PC-9 (cell line): ENCODE results near the gene SUSD5. TPM values are rescaled to one million over a fixed set of nuclear protein-coding genes. Genes with fewer than 3 reads are reported as not detected.
"Not testable (repeated sequence)": the region's sequence is repeated elsewhere in the genome, so short reads cannot be mapped to it uniquely, and the experiment has no call there.

Experiments used
- BruUV-seq: library from RNA; stranded (reverse); fragments of 400-500 nt; replicated peaks from 2 replicates; lab custom pipeline; 2021; lab: Mats Ljungman, UMichigan
- CTCF ChIA-PET: fragments of 300-600 bp; sonication (Branson Sonifier 250); formaldehyde crosslinking; loops from one replicate; lab custom pipeline; 2022; ENCODE audit warnings: antibody characterized with exemption; lab: Charles Lee
- POLR2A ChIA-PET: fragments of 300-600 bp; sonication (Branson Sonifier 250); formaldehyde crosslinking; loops from one replicate; lab custom pipeline; 2022; ENCODE audit warnings: antibody characterized with exemption; ENCODE audit not compliant: unreplicated experiment; lab: Charles Lee
- DNase-seq, 2 experiments: peaks; one replicate each; pipeline versions ENCODE4 v3.0.0 to v3.0.0-alpha.2; 2015 to 2022; ENCODE audit warnings: mixed read lengths in 1 of 2
- H2AFZ ChIP-seq: fragments of 200-600 bp; sonication (generic); 2 replicates; pipeline ENCODE4 v1.8.1; 2017; ENCODE audit warnings: antibody characterized with exemption
- H3F3A ChIP-seq: fragments of 200-600 bp; sonication (generic); 2 replicates; pipeline ENCODE4 v1.8.1; 2017; ENCODE audit warnings: antibody characterized with exemption, mild to moderate bottlenecking, low read depth; ENCODE audit not compliant: insufficient read depth
- H3K27ac ChIP-seq: fragments of 200-600 bp; sonication (generic); 2 replicates; pipeline ENCODE4 v1.6.1; 2016; ENCODE audit warnings: mixed run types
- H3K27me3 ChIP-seq: fragments of 200-600 bp; sonication (generic); 2 replicates; pipeline ENCODE4 v1.6.1; 2016; ENCODE audit warnings: low read depth, mixed run types; ENCODE audit not compliant: insufficient read depth
- H3K36me3 ChIP-seq: fragments of 200-600 bp; sonication (generic); 2 replicates; pipeline ENCODE4 v1.6.1; 2016; ENCODE audit warnings: low read depth, mixed run types
- H3K4me1 ChIP-seq: fragments of 200-600 bp; sonication (generic); replicated peaks from 2 replicates; pipeline ENCODE4 v1.6.1; 2016; ENCODE audit warnings: mixed run types; ENCODE audit not compliant: insufficient read depth
- H3K4me2 ChIP-seq: fragments of 200-600 bp; sonication (generic); 2 replicates; pipeline ENCODE4 v1.6.1; 2017; ENCODE audit warnings: mixed run types
- H3K4me3 ChIP-seq: fragments of 200-600 bp; sonication (generic); 2 replicates; pipeline ENCODE4 v1.6.1; 2016; ENCODE audit warnings: mixed run types
- H3K79me2 ChIP-seq: fragments of 200-600 bp; sonication (generic); 2 replicates; pipeline ENCODE4 v1.6.1; 2017; ENCODE audit warnings: low read depth, mixed run types
- H3K9me2 ChIP-seq: fragments of 200-600 bp; sonication (generic); 2 replicates; pipeline ENCODE4 v1.8.1; 2017; ENCODE audit warnings: mild to moderate bottlenecking; ENCODE audit not compliant: insufficient read depth
- H3K9me3 ChIP-seq: fragments of 200-600 bp; sonication (generic); 2 replicates; pipeline ENCODE4 v1.8.1; 2016; ENCODE audit warnings: low read depth; ENCODE audit not compliant: insufficient read depth
- H4K20me1 ChIP-seq: fragments of 200-600 bp; sonication (generic); 2 replicates; pipeline ENCODE4 v1.8.1; 2017; ENCODE audit not compliant: insufficient read depth
- CTCF ChIP-seq: fragments of 200-600 bp; sonication (generic); conservative IDR thresholded peaks from 2 replicates; pipeline ENCODE4 v1.6.1; 2017; ENCODE audit warnings: mixed run types, antibody characterized with exemption, mild to moderate bottlenecking, moderate library complexity
- EZH2 ChIP-seq: fragments of 200-600 bp; sonication (generic); IDR thresholded peaks from 2 replicates; pipeline ENCODE4 v1.8.0; 2017; ENCODE audit warnings: antibody characterized with exemption, low read depth
- intact Hi-C: fragments of 100-400 bp; cut with micrococcal nuclease; formaldehyde crosslinking; loops from one replicate; pipeline ENCODE4 v1.10.0; 2022; ENCODE audit not compliant: unreplicated experiment
- total RNA-seq: library from RNA; stranded (reverse); gene quantifications from 2 replicates; pipeline ENCODE4 v1.2.3, GENCODE V29; 2021

The SUSD5 gene
- total RNA-seq, 1 experiment from 2014 or later: 0.35 TPM

GRCh38 chr3:33141006-33141405, 77.6 kb downstream of the SUSD5 start:
- H3K27ac ChIP-seq: no peak overlapping the region
- no peaks in the 10 kb centered on the region for H3K27me3 ChIP-seq
- no peaks in the 10 kb centered on the region for H3K9me2 ChIP-seq
- H4K20me1 ChIP-seq: no peaks in the 10 kb centered on the region
- no peak overlapping the region for H3K4me2 ChIP-seq
- H3K4me3 ChIP-seq: no peak overlapping the region
- no peaks in the 10 kb centered on the region for H3F3A ChIP-seq
- H3K79me2 ChIP-seq: no peaks in the 10 kb centered on the region
- CTCF ChIA-PET: no interaction called here
- no peak for DNase-seq
- POLR2A ChIA-PET: no interaction called here
- H2AFZ ChIP-seq: no peak overlapping the region
- TF ChIP-seq EZH2 (no peak), CTCF (no peak)
- intact Hi-C loops: no loop called here
- no peaks in the 10 kb centered on the region; the same call in 1 of the 2 replicates for H3K36me3 ChIP-seq
- H3K4me1 ChIP-seq: no peaks in the 10 kb centered on the region
- H3K9me3 ChIP-seq: no peaks in the 10 kb centered on the region
- no TSS peak for BruUV-seq

- H3K27ac ChIP-seq: no peak overlapping the region
- no peak overlapping the region for H3K4me2 ChIP-seq
- no peaks in the 10 kb centered on the region for H3K4me1 ChIP-seq
- ChIA-PET POLR2A (no interaction called here), CTCF (no interaction called here)
- no peaks in the 10 kb centered on the region for H3K9me2 ChIP-seq
- H3K36me3 ChIP-seq: no peaks in the 10 kb centered on the region; the same call in 1 of the 2 replicates
- no peak for DNase-seq
- H3K79me2 ChIP-seq: no peaks in the 10 kb centered on the region
- intact Hi-C loops: no loop called here
- no peaks in the 10 kb centered on the region for H3K27me3 ChIP-seq
- H3K4me3 ChIP-seq: no peak overlapping the region
- H4K20me1 ChIP-seq: no peaks in the 10 kb centered on the region
- no TSS peak for BruUV-seq
- no peaks in the 10 kb centered on the region for H3K9me3 ChIP-seq
- H3F3A ChIP-seq: no peaks in the 10 kb centered on the region
- no peak for TF ChIP-seq CTCF
- TF ChIP-seq EZH2: no peak
- no peak overlapping the region for H2AFZ ChIP-seq
These were observed 78.6 kb downstream of the SUSD5 start for GRCh38 chr3:33139996-33140395.

- H3K9me2 ChIP-seq, H2AFZ ChIP-seq, H3K36me3 ChIP-seq, H3K4me3 ChIP-seq, H3F3A ChIP-seq, H3K4me2 ChIP-seq, H3K4me1 ChIP-seq, DNase-seq, BruUV-seq, intact Hi-C loops, H3K9me3 ChIP-seq, H3K27ac ChIP-seq, H4K20me1 ChIP-seq, H3K79me2 ChIP-seq, H3K27me3 ChIP-seq: not testable (repeated sequence)
- ChIA-PET CTCF (interaction anchor here (0.6 kb wide), 1 partner anchor 267 kb away, joined by 6 read pairs; no protein-coding TSS in a partner anchor), POLR2A (interaction anchor here (0.7 kb wide), 1 partner anchor 8 kb away, joined by 4 read pairs; no protein-coding TSS in a partner anchor)
These were observed 79.5 kb downstream of the SUSD5 start for GRCh38 chr3:33139006-33139623.
